Activated CD4-positive, alpha-beta T cell treated with anti-CD3 and anti-CD28 coated beads, Interleukin-2, amount 50 U/mL, for 48 hours (primary cell): ENCODE measurements around the gene NR3C2.

Experiments used
- DNase-seq, 2 experiments: peaks; one replicate each; pipeline ENCODE4 v3.0.0-alpha.2; 2020

NR3C2 gene

GRCh38 chr4:148300877-148301276 is 141.3 kb downstream of the NR3C2 start:
- DNase-seq, result no peak

GRCh38 chr4:148299337-148299736 is 142.9 kb downstream of the NR3C2 start:
- no peak for DNase-seq

DNA sequence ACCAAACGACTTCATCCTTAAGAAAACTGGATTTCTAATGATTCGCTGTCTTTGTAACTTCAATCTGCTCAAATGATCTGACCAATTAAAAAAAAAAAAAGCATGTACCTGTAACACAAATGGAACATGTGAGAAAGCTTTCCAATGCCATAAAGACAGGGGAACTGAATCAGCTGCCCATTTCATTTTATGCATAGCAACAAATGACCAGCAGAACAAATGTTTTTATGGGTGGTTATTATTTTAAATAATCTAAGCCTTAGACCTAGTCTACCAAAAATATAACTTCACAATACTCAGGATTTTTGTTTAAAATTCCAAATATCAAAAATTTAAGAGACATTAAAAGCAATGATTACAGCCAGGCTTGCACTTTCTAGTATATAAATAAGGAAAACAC is 145.7 kb downstream of the NR3C2 start:
- no peak for DNase-seq

DNA sequence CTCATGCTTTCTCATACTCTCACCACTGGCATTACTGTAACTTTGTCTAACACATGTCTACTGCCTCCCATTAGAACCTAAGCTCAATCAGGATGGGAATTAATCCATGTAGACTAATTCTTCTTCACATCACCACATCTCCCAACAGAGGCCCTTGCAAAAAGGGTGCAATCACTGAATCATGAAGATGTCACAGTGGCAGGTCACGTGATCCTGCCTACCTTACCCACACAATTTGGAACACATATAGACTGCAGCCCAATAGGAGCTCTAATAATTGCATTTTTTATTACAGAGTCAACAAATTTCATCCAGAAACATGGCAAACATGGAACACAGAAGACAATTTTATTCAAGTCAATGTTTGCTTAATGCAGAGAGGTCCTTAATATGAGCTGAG is 146.6 kb downstream of the NR3C2 start:
- DNase-seq, result no peak

GRCh38 chr4:148293571-148293970 is 148.6 kb downstream of the NR3C2 start:
- DNase-seq, result no peak

GRCh38 chr4:148292686-148293085 is 149.5 kb downstream of the NR3C2 start:
- no peak for DNase-seq

DNA sequence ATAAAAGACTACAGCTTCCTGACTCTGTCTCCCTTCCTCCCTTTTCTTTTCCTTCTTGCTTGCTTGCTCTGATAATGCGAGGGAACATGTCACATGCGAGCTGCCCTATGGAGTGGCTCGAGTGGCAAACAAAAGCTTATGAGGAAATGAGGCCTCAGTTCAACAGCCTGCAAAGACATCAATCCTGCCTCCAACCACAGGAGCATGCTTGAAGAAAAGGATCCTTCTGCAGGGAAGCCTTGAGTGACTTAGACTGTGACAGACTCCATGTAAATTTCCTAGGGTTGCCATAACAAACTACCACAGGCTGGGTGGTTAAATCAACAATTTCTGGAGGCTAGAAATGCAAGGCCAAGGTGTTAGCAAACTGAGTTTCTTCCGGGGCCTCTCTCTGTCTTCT is 152.5 kb downstream of the NR3C2 start:
- no peak for DNase-seq

GRCh38 chr4:148288448-148288847 is 153.8 kb downstream of the NR3C2 start:
- DNase-seq, result no peak

DNA sequence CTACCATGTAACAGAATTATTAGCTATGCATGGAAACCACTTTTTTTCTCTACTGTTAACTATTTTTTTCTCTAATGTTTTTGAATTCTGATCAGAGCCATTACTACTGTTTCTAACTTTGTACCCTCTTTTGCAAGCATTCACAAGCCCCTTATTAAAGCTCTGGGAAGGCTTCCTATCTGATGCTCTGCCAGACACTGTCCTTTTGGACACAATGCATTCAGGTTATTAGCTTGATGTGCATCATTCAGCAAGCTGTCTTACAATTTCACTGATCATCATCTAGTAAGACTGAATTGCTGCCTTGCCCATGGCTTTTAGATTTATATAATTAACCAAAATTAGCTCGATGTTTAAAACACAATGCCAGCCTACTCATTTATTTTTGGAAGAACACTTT is 155.1 kb downstream of the NR3C2 start:
- DNase-seq, result no peak

GRCh38 chr4:148286012-148286411 is 156.2 kb downstream of the NR3C2 start:
- no peak for DNase-seq

DNA sequence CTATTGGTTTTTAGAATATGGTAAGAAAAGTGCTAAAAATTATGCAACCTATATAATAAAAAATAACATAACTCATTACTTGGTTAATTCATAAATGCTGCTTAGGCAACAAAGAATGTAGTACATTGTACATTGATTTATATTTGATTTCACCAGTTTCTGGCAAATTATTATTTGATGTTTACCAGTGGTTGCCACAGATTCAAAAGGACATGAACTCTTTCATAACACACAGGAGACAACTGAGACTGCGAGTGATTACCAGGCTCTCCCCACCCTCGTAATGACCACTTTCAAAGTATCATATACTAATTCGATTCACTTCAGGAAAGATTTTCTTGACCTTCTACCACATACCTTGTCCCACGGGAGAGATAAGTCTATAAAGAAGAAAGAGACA is 158.5 kb downstream of the NR3C2 start:
- DNase-seq, result no peak

DNA sequence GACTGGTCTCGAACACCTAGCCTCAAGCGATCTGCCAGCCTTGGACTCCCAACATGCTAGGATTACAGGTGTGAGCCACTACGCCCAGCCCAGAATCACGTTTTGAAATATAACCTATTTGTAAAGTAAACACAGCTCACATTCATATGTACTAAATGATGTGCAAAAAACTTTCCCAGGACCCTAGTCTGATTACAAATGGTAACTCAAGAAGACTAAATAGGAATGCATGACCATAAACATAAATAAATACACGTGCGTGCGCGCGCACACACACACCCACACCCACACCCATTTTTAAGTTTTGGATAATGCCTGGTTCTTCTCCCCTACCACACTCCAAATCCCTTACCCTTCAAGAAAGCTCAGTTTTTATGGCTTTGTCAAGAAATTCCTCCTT is 163.9 kb downstream of the NR3C2 start:
- no peak for DNase-seq

GRCh38 chr4:148275266-148275665 is 166.9 kb downstream of the NR3C2 start:
- DNase-seq, result no peak

DNA sequence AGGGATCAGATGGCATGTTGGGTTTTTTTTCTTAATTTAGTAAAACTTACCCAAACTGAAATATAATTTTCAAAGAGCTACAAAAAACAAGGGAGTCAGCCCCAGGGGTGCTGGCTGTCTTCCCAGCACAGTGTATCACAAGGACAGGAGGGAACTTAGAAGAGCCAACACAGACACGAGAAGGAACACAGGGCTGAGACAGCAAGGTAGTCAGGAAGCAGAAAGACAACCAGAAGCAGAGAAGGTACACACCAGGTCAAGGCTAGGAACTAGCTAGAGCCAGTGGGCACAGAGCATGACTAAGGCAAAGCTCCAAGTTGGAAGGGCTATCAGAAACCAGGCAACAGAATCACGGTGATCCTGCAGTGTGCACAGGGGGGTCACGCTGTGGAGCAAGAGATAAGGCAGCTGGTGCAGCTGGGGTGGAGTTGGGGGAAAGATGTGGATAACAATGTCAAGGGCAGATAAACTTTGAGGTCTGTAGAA is 168.7 kb downstream of the NR3C2 start:
- DNase-seq, result no peak

- DNase-seq, result no peak
These were observed 171.0 kb downstream of the NR3C2 start for GRCh38 chr4:148271166-148271565.

GRCh38 chr4:148270630-148271029 is 171.6 kb downstream of the NR3C2 start:
- no peak for DNase-seq

DNA sequence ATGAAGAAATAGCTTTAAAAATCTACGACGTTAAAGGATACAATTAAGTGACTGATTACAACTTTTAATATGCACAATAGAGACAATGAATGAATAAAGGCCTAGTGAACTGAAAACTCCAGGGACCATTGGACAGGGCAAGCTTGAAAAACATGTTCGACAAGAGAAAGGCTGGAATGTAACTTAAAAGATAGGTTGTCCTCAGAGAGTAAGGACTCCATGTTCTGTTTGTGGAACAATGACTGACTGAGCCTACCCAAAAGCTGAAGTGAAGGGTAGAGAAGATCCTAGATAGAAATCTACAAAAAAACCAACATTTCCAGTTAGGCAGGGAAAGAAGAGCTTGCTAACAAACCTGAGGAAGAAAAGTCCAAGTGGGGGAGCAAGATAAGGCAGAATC is 173.4 kb downstream of the NR3C2 start:
- DNase-seq, result no peak

DNA sequence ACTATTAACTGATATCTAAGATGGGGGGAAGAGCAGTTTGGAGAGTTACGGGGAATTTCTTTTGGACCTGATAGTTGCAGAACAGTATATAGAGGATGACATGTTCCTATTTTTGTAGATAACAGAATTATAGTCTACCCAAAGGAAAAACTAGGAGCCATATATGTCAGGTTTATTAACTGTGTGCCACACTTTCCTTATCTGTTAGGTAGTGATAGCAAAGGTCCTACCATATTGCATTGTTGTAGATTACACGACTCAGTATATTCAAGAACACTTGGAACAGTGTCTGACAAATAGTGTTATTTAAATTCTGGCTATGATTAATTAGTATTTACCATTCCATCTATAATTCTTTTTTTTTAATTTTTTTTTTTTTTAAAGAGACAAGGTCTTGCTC is 175.3 kb downstream of the NR3C2 start:
- DNase-seq, result no peak

GRCh38 chr4:148266240-148266639 is 176.0 kb downstream of the NR3C2 start:
- DNase-seq, result no peak

GRCh38 chr4:148265627-148266026 is 176.6 kb downstream of the NR3C2 start:
- DNase-seq, result no peak

- no peak for DNase-seq
These were observed 178.4 kb downstream of the NR3C2 start for GRCh38 chr4:148263802-148264201.

GRCh38 chr4:148263127-148263526 is 179.1 kb downstream of the NR3C2 start:
- no peak for DNase-seq

DNA sequence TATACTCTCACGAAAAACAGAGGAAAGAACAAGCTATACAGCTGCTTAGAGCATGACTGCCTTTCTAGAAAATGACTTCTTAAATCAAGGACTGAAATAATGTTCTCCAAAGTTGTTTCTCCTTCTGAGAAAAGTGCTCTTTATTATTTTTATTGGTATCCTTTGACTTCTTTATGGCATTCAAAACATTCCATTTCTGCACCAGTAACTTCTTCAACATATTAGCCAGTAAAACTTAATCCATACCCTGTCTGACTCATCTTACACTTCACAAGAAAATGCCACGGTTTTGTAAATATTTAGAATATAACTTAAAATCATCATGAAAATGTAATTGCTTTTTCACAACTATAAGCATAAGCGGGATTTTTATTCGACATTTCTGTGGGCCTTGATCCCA is 180.4 kb downstream of the NR3C2 start:
- no peak for DNase-seq

- no peak for DNase-seq
These were observed 182.4 kb downstream of the NR3C2 start for GRCh38 chr4:148259841-148260240.

- DNase-seq, result no peak
These were observed 183.7 kb downstream of the NR3C2 start for GRCh38 chr4:148258535-148258934.

DNA sequence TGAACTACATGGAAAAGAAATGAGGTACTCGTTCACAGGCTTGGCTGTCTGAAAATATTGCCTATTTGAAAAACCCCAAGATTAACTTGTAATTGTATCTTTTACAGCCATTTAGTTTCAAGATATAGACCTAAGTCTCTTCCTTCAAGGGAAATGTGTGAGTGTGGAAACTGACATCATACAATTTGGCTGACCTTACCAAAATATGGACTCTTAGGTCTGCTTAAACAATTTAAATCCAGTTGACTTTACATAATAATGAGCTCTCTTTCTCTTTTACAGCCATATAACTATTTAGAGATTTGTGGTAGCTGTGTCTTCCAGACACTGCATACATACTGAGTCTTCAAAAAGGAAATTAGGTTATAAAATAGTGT is 186.9 kb downstream of the NR3C2 start:
- DNase-seq, result no peak
